Dedifferentiated amniotic fluid mesenchymal stem cell (primary cell): ENCODE measurements around the gene SH2D1A.
"Not testable (repeated sequence)": the region's sequence is repeated elsewhere in the genome, so short reads cannot be mapped to it uniquely, and the experiment has no call there.

ENCODE experiments used
- DNase-seq: peaks from one replicate; pipeline ENCODE4 v3.0.0-alpha.2; 2016; ENCODE audit errors: extremely low spot score

SH2D1A gene

DNA sequence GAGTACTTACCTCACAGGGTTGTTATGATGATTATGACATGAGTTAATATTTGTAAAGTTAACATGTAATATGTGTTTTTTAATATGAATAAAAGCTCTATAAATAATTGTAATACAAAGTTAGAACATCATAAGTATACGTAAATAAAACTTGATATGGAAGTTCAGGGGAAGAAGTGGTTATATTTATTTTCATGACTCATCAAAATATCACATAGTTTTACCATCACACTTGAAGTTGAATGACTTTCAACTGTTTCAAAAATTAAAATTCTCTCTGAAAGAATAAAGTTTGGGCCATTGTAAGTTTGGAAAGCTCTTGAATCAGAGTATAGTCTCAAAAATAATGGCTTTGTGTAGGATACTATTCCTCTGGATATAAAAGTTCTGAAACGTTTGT lies 8.3 kb downstream of the SH2D1A start:
- no peak for DNase-seq

DNA sequence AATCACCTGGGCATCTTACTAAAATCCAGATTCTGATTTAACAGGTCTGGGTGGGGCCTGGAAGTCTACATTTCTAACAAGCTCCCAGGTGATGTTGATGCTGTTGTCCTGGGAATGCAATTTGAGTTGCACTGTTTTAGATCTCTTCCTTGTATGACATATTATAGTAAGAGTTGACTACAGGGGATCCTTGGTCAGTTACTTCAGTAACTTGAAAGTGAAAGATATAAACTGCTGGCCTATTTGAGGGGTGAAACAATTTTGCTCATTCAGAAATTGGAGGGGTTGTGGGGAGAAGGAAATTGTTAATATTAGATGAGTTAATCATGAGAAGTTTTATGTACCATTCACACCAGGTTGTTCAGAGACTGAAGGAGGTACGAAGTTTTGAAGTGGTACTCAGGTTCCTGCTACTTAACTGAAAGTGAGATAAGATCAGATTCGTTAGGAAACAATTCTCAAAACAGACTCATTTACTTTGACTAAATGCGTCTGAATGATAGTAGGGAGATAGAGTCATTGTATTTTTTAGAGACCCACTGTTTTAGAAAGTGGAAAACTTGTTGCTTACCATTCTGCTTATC lies 12.5 kb downstream of the SH2D1A start:
- DNase-seq: no peak

DNA sequence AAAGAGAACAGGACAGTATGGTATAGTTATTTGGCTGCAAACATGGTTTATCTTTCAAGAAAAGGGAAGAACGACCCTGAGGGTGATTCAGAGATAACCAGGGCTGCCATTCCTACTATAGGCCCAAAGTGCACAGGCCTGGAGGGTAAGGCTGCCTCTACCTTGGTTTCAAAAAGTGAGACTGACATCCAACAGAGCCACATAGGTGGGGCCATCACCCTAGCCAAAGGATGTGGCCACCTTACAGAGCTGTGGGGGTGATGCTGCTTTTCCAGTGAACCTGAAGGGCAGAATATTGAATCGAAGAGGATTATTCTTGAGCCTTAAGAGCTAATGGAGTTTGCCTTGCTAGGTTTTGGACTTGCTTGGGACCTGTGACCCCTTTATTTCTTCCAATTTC lies 15.7 kb downstream of the SH2D1A start:
- DNase-seq: no peak

DNA sequence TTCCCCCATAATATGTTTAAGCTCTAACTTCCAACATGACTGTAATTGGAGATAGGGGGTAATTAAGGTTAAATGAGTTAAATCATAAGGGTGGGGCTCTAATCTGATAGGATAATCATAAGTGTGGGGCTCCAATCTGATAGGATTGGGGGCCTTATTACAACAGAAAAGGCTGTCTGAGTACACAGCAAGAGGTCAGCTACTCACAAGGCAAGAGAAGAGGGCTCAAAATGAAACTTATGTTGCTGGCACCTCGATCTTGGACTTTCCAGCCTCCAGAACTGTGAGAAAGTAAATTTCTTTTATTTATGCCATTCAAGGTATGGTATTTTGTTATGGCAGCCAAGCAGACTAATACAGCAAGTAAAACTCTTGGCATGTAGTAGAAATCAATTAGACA lies 16.4 kb downstream of the SH2D1A start:
- no peak for DNase-seq

DNA sequence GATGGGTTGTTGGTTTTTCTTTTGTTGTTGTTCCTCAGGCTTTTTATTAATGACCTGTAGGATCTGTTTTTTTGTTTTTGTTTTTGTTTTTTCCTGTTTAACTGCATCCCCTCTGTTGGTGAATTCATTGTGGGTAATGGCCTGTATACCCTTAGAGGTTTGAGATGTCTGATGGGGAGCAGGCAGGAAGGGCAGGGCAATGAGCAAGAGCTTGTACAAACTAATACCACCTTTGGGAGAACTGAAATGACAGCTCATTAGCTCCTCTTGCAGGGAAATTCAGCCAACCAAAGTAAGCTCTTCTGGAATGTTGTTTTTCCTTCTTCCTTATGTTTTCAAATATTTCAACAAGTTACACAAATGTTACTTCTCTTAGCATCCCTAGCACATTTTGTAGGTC lies 23.4 kb downstream of the SH2D1A start:
- no peak for DNase-seq

DNA sequence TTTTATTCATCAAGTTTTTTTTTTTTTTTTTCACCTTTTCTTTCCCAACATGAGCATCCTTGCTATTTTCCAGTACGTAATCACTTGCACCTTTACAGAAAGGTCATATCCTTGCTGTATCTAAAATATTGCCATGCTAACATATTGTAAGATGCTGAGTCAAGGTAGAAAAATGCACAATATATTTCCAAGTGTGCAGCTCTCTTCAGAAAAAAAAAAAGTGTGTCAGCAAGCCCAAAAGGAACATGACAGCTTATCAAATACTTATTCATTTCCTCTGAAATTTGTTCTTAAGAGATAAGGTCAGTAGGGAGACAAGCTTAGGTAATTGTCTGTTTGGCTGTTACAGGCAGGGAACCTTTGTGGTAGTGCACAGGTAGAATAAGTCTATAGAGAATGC lies 27.0 kb downstream of the SH2D1A start:
- no peak for DNase-seq

DNA sequence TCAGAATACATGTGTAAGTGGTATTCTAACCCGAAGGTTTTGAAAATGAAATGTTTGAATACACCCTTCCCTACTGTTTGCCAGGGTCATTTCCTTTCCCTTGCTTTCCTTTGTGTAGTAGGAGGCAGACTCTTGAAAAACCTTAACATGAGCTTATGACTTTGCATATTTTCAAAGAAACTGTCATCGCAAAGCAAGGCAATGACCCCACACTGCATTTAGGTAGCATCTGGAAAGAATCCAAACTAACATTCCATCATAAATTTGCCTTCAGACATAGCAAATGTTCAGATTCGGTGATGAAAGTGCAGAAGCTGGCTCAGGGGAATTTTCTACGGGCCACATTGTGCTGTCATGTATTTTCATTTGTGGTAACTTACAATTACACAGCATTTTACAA lies 32.3 kb downstream of the SH2D1A start:
- DNase-seq: no peak

DNA sequence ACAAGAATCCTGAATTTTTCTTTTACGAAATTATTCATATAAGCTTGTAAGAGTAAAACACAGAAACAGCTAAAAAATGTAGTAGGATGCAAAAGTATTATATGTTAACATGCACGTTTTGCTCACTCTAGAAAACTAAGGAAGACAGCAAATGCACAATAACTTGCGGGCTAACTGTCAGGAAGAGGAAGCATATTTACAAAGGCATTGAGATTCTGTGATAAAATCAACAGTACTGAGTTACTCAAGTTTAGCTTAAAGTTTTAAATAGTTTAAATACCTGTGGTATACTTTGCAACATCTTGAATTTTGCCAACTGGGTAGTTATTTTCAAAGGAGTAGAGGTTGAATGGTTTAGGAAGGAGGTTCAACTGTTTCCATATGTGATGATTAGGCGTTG lies 37.0 kb downstream of the SH2D1A start:
- no peak for DNase-seq

DNA sequence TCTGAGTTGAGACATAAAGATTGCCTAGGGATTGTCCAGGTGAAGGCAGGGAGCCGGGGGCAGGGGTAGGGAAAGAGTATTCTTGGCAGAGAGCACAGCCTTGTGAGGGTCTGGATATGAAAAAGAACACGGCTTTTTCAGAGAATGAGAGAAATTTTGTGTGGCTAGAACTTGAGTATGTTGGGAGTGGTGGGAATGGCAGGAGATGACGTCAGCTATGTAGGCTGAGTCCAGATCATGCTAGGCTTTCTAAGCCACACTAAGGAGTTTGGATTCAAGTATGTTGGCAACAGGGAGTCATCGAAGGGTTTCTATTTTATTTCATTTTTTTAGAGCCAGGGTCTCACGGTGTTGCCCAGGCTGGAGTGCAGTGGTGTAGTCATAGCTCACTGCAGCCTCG lies 40.0 kb downstream of the SH2D1A start:
- no peak for DNase-seq

DNA sequence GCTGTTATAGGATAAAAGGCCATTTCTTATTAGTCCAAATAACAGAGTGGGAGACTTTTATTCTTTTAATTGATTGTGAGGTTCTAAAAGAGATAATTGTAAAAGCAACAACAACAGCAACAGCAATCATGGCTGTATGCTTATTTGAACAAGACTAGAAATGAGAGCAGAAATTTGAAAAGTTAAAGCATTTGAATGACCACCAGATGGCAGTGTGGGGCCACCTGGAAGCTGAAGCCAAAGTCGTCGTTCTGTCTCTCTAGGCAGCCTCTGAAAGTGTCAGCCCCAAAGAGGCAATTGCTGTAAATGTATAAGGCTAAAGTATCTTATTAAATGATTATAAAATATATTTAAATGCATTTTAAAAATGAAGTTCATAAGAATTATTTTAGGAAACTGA lies 42.2 kb downstream of the SH2D1A start:
- DNase-seq: peak; percentile 45

DNA sequence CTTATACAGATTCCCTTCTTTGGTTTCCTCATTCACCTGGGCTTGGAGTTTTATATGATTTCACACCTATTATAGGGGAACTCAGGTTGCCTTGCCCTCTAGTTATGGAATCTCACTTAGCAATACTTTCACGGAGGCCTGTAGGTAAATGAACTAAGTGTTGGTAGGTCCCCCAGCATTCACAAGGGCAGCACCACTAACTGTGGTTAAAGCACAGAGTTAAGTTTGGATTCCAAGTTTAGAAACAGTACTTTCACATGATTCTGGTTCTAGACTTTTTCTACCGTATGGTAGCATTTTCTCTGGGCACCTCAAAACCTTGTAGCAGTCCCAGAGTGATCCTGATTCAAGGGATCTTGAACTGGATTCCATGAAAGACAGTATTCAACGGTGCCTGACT lies 46.4 kb downstream of the SH2D1A start:
- no peak for DNase-seq

DNA sequence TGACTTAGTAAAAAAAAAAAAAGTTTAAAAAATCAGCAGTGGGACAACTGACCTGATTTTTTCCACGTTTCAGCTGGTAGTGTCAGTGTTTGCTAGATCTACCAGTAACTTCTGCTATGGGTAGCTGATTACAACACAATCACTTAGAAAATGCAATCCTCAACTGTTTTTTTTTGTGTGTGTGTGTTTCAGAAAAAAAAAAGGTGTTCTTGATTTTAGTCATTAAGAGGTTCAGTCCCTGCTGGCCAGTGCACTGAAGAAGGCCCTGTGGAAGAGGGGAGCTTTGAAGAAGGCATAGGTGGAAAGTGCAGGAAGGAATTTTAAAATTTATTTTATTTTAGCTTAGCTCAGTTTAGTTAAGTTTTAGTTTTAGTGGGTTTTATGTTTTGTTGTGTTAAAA lies 46.9 kb downstream of the SH2D1A start:
- no peak for DNase-seq

DNA sequence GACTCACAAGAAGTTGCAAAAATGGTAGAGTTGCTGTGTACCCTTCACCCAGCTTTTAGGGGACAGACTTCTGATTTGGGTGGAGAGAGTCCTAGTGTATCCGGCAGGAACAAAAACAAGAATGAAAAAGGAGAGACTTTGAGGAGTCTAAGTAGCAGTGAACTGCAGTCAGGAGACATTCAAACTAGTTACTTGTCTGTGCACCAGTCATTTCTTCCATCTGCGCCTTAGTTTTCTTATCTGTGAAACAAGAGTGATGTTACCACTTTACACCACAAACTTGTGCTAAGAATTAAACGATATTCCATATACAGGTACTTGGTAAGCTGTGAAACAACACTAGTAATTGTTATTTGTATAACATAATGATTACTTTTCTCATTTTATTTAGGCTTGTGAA lies 47.3 kb downstream of the SH2D1A start:
- DNase-seq: no peak

DNA sequence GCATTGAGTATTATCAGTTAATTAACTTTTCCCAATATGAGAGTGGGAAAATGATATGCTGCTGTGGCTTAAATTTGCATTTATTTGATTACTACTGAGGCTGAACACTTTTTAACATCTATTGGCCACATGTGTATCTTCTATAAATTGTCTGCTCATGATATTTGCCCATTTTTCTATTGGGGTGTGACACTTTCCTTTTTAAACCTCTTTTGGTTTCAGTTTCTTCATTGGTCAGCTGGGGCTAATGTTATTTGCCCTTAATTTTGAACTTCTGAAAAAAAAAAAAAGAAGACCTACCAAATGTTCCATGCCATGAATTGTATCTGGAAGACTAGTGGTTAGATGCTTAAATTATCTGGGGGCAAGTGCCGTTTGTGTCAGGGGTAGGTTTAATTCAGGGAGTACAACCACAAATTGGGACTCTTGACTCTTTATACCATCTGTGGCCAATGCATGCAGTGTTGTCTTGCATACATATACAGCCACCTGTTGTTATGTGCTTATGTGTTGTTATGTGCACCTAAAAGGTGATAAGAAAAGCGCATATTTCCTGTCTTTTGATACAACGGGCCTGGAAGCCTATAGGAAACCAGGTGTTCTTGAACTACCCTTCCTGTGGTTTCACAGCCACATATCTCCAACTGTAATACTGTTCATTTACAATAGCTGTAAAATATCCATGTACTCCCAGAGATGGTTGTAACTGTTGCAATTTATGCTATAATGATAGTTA lies 49.0 kb downstream of the SH2D1A start:
- DNase-seq: no peak

DNA sequence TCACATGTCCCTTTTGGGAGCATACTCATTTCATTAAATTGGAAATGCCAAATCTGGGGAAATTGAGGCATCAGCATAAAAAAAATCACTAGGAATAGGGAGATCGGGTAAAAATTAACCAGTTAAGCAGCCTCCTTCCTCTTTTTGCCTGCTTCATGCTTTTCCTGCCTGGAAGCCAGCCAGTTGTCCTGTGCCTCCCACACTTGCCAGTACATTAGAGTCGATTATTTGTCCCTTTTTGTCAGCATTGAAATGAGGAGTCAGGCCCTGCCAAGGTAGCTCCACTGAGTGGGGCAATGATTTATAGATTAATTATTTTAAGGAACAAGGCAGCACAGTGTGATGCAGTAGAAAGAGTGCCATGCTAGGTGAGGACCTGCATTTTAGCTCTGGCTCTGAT lies 55.3 kb downstream of the SH2D1A start:
- no peak for DNase-seq

DNA sequence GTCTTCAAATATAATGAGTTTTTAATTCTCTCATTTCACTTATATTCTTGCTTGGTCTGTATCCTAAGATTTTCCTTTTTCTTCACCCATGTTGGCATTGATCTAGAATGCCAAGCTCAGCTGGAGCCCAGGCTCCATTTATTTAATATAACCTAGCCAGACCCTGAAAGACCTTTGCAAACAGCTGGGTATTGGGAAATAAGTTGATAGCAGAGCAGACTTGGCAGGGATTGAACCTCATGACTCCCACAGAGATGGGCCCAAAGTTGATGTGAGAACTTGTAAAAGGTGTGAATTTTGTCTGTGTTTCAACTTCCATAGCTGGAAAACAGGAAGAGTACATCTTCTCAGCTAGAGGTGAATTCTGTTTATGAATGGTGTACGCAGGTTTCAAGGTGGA lies 59.5 kb downstream of the SH2D1A start:
- no peak for DNase-seq

DNA sequence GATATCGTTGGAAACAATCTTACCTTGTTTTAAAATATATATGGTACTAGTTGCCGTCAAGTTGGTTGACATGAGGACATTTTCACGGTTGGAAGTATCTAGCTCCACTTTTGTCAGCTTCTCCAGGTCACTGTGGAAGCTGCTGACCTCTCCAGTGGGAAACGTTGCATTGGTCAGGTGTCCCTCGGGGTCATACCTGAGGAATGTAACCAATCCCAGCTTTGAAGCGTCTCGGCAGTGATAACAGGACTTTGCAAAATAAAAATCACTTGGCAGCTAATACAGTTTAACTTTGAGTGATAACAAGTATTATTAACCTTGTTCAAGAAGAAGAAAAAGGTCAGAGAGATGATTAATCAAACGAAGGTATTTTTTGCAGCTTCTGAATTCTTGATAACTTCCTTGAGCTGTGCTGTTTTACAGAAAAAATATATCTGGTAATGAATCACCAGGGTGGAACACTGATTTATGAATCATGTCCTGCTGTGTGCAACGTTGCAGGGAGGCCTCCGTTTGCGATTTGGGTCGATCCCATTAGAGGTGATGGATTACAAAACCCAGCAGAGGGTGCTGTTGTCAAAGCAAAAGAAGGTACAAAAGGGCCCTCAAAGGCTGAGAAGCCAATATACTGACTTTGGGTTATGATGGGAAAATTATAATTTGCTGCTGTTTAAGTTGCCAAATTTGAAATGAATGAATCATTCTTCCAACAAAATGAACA lies 60.1 kb downstream of the SH2D1A start:
- DNase-seq: peak; percentile 71

DNA sequence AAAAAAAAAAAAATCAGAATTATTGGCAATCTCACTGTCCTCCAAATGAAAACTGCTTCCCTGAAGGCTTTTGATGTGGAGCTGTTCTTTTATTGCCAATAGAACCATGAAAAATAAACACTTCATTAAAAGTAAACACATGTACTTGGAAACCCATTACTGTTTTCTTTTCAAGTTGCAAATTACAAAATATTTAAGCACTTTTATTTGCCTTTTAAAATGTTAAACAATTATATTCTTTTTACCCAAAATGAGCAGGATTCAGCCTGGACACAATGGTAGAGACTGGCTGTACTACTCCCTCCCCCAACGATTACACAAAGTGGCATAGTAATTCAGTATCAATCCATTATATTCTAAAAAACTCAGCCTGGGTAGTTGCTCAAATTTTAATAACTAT lies 60.9 kb downstream of the SH2D1A start:
- DNase-seq: no peak

DNA sequence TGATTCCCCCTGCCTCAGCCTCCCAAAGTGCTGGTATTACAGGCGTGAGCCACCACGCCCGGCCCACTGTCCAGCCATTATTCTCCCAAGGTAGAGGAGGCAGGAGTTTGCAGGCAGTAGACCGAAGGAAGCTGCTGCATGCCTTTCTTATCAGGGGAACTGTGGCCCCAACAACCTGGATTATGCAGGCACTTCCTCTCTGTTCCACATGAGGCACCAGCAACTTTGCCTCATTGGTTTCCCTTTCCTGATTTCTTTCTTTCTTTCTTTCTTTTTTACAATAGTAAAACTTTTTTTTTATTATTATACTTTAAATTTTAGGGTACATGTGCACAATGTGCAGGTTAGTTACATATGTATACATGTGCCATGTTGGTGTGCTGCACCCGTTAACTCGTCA lies 62.0 kb downstream of the SH2D1A start:
- DNase-seq: not testable (repeated sequence)

DNA sequence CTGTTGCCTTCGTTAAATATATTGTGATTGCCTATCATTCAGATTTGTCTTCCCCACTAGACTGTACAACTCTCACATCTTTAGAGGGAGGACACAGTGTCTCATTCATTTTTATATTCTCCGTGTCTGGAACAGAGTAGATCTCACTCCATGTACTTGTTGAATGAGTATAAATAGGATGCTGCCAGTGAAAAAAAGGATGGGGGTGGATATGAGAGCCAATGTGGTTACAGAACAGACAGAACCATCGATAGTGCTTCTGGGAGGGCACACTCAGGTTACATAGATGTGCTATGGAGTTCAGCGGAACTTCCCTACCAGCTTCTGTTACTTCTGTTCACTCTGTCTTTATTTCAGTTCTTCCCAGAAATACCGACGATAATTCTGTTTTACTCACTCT lies 66.9 kb downstream of the SH2D1A start:
- DNase-seq: no peak

DNA sequence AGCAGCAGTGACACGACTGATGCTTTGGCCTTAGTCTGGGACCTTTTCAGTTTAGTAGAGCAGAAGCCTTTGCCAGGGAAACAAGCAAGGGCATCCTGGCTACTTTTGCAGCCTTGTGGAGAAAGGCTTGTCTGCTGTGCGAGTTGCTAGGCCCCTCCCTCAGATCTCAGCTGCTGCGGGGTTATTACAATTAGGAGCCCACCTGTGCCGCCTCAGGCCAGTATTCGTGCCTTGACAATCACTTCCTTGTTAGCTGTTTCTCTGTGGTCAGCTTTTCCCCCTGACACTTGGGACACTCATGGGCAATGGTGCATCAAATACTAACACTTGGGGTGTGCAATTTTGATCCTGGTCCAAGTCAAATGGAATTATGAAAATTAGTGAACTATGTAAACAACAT lies 67.9 kb downstream of the SH2D1A start:
- no peak for DNase-seq

DNA sequence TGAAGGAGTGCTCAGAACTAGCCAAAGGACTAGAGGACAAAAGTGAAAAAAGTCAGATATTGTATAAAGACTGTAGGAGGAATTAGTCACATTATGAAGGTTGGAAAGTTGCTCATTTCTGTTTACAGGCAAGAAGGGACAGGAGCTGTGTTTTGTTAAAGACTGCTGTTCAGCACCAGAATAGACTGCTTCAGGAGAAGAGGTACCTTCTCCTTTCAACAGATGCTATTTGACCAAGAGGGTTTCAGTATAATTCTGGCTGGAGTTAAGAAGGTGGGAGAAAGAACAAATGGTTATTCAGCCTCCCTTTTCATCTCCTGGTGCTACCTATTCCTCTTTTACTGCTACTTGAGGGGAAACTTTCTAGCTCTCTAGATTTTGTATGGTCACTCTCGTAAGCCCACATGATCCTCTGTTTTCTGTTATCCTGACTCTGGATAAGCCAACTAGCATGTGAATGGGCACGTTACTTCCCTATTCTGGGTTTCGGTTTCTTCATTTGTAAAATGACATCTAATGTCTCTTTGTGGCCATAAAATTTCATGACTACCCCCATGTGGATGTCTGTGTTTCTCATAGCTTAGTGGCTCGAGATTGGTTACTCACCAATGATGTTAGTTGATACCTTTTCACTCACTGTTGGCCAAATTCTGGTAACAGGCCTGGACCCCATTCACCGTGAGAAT lies 68.9 kb downstream of the SH2D1A start:
- DNase-seq: no peak
